Measurements from ENCODE around the gene KIF15.
A peak's percentile ranks its signal among the peaks of the same experiment; 100 is the strongest.
"Not testable (repeated sequence)": the region's sequence is repeated elsewhere in the genome, so short reads cannot be mapped to it uniquely, and the experiment has no call there.

Gene KIF15, protein sequence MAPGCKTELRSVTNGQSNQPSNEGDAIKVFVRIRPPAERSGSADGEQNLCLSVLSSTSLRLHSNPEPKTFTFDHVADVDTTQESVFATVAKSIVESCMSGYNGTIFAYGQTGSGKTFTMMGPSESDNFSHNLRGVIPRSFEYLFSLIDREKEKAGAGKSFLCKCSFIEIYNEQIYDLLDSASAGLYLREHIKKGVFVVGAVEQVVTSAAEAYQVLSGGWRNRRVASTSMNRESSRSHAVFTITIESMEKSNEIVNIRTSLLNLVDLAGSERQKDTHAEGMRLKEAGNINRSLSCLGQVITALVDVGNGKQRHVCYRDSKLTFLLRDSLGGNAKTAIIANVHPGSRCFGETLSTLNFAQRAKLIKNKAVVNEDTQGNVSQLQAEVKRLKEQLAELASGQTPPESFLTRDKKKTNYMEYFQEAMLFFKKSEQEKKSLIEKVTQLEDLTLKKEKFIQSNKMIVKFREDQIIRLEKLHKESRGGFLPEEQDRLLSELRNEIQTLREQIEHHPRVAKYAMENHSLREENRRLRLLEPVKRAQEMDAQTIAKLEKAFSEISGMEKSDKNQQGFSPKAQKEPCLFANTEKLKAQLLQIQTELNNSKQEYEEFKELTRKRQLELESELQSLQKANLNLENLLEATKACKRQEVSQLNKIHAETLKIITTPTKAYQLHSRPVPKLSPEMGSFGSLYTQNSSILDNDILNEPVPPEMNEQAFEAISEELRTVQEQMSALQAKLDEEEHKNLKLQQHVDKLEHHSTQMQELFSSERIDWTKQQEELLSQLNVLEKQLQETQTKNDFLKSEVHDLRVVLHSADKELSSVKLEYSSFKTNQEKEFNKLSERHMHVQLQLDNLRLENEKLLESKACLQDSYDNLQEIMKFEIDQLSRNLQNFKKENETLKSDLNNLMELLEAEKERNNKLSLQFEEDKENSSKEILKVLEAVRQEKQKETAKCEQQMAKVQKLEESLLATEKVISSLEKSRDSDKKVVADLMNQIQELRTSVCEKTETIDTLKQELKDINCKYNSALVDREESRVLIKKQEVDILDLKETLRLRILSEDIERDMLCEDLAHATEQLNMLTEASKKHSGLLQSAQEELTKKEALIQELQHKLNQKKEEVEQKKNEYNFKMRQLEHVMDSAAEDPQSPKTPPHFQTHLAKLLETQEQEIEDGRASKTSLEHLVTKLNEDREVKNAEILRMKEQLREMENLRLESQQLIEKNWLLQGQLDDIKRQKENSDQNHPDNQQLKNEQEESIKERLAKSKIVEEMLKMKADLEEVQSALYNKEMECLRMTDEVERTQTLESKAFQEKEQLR (N-terminal part only)

DNA sequence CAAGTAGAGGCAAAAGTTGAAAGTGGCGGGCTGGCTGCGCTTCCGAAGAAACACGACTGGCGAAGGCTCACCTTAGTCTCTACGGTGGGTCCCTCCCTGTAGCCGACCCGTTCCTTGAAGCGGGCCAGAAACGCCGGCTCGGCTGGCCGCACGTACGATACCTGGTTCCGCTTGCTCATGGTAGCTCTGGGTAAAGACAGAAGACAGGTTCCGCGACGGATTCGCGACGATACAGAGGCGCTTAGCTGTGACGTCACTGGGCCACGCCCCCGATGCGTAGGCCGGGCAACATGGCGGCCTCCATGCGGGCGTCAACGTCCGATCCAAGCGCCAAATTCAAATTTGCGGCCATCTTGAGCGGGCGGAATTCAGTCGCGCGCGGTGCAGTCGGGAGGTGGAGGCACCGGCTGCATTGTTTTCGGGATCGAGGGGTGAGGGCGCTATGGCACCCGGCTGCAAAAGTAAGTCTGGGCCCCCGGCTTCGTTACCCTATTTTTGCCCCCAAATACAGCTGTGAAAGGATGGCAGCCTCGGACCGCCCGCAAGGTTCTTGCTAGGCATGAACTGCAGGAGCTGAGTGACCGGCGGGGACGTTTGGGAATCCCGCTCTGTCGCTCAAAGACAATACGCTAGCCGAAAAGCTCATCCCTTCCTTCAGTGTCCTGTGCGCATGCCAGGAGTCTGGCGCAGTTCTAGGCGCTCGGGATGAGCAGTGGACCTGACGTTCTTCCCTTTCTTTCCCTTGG, at the start of gene KIF15, which contains the start of gene KIAA1143:
TSS of gene KIF15 (plus strand) at position 371 of the 746 bp plus-strand sequence. CDS start at position 443, 72 bp downstream.
TSS of gene KIAA1143 (minus strand) at position 196 of the 746 bp plus-strand sequence. CDS start at position 179, 17 bp downstream.
- peak; percentile 76 for DNase-seq

DNA sequence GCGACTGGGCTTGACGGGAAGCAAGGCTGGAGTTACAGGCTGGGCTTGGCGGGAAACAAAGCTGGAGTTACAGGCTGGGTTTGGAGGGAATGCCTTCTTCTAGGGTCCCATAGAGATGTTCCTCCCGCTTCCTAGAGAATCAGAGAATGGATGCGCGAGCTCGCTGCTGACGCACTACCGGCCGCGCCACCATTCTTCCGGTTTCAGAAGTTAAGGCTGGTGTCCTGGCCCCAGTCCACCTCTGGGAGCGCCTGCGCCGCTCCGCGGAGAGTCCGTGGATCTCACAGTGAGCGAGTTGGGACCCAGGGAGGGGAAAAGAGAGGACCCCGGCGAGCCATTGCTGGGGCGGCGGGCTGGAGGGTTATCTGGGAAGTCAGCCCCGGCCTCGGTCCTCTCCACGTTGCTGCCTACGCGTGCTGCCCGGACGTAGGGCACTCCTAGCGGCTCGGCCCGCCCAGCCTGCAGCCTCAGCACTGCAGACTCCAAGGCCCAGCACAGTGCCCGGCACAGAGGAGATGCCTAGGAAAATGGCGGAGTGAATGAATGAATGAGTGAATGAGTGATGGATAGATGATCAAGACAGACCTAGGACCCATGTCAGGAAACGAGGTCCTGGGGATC, 49.0 kb upstream of the KIF15 start, which contains the start of gene ZNF502:
TSS of gene ZNF502 (plus strand) at position 206 of the 621 bp plus-strand sequence. CDS start 7,602 bp downstream, outside the sequence.
- peak; percentile 74 for DNase-seq

DNA sequence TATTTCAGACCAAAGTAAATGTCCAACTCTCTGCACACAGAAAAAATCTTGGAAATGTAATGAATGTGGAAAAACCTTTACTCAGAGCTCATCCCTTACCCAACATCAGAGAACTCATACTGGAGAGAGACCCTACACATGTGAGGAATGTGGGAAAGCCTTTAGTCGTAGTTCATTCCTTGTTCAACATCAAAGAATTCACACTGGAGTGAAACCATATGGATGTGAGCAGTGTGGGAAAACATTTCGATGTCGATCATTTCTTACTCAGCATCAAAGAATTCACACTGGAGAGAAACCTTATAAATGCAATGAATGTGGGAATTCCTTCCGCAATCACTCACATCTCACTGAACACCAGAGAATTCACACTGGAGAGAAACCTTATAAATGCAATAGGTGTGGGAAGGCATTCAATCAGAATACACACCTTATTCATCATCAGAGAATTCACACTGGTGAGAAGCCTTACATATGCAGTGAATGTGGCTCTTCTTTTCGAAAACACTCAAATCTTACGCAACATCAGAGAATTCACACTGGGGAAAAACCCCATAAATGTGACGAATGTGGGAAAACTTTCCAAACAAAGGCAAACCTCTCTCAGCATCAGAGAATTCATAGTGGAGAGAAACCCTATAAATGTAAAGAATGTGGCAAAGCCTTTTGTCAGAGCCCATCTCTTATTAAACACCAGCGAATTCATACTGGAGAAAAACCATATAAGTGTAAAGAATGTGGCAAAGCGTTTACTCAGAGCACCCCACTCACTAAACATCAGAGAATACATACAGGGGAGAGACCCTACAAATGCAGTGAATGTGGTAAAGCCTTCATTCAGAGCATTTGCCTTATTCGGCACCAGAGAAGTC, 40.1 kb upstream of the KIF15 start:
- DNase-seq = no peak

DNA sequence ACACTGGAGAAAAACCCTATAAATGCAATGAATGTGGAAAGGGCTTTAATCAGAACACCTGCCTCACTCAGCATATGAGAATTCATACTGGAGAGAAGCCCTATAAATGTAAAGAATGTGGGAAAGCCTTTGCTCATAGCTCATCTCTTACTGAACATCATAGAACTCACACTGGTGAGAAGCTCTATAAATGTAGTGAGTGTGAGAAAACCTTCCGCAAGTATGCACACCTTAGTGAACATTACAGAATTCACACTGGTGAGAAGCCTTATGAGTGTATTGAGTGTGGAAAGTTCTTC, 39.5 kb upstream of the KIF15 start:
- no peak for DNase-seq

DNA sequence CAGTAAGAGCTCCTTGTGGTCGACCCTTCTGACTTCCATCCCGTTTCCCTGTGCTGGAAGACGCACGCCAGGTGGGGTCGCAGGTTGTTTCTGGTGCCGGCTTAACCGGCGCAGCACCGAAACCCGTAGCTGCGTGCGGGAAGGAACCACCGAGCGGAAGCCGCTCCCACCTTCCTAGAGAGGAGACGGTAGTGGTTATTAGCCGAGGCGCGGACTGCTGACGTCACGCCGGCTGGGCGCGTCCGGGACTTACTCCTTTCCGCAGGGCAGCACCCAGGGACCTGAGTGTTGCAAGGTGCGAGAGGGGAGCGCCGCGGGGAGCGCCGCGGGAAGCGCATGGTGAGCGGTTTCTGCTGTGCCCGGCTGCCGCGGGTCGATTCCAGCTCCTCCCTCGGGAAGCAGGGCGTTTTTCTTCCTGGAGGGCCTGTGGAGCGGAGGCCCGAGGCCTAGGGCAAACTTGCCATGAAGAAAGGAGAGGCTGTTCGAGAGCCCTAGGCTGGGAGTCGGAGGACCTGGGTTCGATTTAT, 32.1 kb upstream of the KIF15 start, which contains the start of gene ZNF501:
TSS of gene ZNF501 (plus strand) at position 252 of the 527 bp plus-strand sequence. CDS start 4,787 bp downstream, outside the sequence.
- DNase-seq = peak; percentile 81

DNA sequence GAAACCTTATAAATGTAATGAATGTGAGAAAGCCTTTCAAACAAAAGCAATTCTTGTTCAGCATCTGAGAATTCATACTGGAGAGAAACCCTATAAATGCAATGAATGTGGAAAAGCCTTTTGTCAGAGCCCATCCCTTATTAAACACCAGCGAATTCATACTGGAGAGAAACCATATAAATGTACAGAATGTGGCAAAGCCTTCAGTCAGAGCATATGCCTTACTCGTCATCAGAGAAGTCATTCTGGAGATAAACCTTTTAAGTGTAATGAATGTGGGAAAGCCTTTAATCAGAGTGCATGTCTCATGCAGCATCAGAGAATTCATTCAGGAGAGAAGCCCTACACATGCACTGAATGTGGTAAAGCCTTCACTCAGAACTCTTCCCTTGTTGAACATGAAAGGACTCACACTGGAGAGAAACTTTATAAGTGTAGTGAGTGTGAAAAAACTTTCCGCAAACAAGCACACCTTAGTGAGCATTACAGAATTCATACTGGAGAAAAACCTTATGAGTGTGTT, 26.9 kb upstream of the KIF15 start:
- no peak for DNase-seq

DNA sequence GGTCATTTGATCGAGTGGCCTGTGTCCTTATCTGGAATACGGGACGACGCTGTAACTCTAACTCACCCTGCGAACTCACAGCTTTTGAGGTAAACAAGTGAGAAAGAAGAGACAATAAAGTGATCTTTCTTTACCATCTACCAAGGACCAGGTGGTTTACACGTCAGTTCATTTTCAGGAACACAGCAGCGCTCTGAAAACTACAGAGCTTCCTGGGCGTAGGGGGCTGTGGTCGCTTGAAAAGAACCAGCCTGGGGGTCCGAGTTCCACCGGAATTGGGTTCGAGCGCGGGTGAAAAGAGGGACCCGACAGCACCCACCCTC, 532 bp upstream of the KIF15 start:
- DNase-seq = no peak

DNA sequence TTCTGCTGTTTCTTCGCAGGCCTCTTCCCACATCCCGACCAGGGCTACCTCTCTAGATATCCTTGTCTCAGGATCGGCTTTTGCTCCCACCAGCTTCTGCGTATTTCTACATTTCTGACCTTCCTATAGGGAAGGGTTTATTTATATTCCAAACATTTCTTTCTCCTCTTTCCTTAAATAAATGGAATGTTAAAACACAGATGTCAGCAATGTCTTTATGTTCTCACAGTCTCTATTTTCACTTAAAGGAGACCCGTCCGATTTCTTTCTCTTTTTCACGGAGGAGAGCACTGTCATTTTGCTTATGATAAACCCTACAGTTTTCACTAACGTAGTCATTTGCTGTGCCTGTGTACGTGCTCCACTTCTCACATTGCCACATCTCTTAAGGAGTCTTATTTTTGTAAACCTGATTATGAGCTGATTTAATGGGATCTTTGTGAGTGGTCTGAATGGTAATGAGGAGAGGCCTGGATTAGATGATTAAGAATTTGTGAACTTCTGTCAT, 630 bp downstream of the KIF15 start:
- DNase-seq = no peak

DNA sequence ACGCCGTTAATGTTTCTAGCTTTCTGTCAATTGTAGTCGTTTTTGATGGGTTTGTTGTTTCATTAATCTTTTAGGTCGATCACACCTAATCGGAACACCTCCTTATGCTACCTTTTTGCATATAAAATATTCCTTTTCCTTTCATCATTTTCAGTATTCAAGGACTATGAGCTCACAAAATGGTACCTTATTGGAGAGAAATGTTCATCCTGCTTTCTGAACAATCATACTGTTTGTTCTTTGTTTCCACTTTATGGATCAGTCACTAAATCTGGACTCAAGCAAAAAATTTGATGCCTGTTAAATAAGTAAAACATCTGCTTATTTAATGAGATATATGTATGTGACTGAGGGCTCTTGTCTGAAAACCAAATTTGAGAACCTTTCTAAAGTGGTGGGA, 1.1 kb downstream of the KIF15 start:
- no peak for DNase-seq

DNA sequence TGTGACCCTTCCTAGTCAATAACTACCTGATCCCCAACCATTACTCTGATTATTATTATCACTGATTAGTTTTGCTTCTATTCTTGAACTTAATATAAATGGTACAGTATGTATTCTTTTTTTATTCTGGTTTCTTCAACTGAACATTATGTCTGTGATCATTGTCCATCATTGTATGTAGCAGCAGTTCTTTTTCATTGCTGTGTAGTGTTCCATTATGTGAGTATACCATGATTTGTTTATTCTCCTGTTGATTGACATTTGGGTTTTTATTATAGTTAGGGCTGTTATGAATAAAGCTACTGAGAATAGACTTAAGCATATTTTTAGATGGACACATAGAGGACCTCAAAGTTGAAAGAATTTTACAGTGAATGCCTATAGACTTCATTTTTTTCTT, 2.7 kb downstream of the KIF15 start:
- DNase-seq = no peak

DNA sequence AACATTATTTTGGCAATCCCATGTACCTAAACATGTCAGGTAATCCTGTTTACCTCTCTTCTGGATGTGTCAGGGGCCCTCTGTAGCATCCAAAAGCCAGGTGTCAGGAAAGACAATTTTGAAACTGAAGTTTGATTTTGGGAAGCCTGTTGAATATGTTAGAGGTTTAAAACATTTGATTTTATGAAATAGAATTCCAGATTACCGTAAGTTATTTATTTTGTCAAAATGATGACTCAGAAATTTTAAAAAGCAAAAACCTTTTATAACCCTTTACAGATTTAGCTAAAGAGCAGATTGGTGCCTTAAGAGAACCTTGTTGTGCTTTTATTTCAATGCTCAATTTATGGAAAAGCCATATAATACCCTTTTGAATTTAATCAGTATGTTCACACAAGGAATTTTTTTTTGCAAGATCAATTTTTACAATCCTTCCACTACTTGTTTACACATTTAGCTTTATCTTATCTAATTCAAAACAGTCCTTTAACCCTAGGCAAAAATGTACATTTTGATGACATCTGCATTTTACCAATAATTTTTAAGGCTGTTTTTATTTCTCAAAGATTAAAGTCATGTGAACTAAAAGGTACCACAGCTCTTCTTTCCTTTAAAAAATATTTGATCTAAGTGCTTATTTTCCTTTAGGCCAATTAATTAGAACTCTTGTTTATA, 10.0 kb downstream of the KIF15 start:
- DNase-seq = no peak

DNA sequence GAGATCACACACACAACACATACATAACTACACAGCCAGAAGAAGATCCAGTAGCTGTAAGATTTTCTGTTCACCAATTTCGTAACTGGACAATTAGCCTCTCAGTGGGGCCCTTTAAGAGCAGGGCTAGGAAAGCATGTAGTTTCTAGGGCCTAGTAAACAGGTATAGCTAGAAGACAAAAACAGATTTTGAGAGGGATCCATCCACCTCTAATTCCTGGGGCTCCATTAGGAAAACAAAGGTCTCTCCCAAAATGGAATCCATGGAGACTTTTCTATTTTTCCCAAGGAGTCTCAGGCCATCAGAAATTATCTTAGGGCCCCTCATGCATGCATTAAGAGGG, 10.5 kb downstream of the KIF15 start:
- DNase-seq = no peak

DNA sequence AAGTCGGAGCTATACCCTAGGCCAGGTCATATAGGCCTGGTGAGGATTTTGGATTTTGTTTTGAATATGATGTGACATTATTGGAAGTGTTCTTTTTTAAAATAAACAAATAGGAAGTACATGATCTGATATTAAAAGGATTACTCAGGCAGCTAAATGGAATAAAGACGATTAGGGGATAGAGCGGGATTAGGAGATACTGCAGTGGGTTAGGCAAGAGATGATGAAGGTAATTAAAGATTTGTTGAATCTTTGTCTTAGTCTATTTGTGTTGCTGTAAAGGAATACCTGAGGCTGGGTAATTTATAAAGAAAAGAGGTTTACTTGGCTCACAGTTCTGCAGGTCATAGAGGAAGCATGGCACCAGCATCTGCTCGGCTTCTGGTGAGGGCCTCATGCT, 21.3 kb downstream of the KIF15 start:
- DNase-seq = no peak

DNA sequence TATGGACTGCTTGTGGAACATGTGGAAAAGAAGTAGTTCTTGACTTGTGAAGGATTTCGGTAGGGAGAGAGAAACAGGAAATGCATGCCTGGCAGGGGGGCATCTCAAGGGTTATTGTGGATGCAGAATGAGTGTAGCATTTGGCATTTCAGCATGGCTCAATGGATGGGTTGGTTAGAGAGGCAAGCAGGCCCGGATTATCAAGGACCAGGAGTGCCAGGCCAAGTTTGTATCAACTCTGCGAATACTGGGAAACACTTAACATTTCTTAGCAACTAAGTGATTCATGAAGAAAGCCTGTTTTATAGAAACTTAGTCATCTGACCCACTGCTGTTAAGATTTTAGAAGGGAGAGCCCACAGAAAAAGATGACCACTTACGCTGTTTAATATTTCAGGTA, 33.6 kb downstream of the KIF15 start:
- no peak for DNase-seq

DNA sequence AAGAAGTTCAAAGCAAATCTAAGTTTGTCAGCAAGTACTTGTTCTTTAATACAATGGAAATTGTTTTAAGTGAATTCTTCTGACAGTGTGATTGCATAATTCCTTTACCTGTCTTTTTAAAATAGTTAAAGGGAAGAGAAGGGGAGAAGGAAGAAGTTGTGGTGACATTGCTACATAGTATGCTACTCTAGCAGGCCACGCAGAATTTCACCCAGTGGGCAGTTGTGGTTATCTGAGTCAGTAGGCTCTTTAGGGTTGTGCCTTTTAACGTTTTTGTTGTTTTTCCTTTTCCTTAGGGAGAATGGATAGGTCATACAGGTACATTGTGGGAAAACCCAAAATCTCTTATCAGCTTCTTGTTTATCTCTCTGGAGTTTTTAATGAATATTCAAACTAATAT, 40.4 kb downstream of the KIF15 start:
- DNase-seq = no peak

DNA sequence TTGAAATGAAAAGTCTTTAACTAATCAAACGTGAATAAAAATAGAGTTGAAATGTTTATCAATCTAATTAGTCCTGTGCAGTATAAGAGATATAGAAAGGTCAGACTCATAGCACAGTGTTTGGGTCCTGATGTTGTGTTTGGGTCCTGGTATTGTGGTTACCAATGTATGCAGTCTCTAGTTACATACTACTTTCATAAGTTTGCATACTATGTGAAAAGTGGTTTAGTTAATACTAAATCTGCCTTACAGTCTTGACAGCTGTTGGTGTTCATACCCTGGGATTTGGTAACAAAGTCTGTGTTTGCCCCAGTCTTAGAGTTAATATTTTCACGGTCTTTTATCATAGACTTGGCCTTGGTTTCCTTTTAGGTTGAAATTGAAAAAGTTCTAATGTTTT, 41.7 kb downstream of the KIF15 start:
- no peak for DNase-seq

DNA sequence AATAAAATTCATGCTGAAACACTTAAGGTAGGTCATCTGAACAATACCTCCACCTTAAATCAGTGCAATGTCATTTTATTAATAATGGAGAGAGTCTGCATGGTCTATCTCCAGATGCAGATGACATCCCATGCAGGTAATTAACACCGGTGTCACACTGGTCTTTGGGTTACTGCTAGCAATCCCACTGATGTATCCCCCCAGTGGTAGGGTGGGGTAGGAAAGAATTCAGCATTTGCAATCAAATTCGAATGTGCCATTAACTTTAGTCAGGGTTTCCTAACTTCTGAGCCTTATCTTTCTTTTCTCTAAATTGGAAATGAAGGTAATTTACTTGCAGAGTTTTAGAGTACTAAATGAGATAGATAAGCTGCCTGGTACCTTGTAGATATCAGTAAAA, 44.4 kb downstream of the KIF15 start:
- no peak for DNase-seq

DNA sequence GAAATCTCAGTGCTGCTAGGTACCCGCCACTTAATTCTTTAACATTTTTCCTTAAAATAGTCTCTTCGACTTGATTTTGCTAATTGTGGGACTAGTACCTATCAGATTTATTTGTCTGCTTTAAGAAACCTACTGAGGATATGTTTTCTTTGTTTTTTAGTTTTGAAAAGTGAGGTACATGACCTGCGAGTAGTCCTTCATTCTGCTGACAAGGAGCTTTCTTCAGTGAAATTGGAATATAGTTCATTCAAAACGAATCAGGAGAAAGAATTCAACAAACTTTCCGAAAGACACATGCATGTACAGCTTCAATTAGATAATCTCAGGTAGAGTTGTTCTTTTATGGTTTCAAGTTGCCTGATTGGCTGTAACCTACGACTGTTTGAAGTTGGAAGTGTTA, 53.2 kb downstream of the KIF15 start:
- no peak for DNase-seq

DNA sequence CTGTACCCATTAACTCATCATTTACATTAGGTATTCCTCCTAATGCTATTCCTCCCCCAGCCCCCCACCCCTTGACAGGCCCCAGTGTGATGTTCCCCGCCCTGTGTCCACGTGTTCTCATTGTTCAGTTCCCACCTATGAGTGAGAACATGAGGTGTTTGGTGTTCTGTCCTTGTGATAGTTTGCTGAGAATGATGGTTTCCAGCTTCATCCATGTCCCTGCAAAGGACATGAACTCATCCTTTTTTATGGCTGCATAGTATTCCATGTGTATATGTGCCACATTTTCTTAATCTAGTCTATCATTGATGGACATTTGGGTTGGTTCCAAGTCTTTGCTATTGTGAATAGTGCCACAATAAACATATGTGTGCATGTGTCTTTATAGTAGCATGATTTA, 54.7 kb downstream of the KIF15 start:
- not testable (repeated sequence) for DNase-seq

Data from NCI-H1105 (cell line).